ENCODE results near the gene RRAS2. TPM values are rescaled to one million over a fixed set of nuclear protein-coding genes. Genes with fewer than 3 reads are reported as not detected.

The RRAS2 gene
- total RNA-seq, 1 donor = 138 TPM

GRCh38 chr11:14372011-14372410, 13.0 kb upstream of the RRAS2 start:
- no peak for TF ChIP-seq CTCF (IDR thresholded peaks at IDR 0.05; ENCODE audit: insufficient read depth, low read depth, low read length)
- no peak overlapping the region for H3K4me3 ChIP-seq (ENCODE audit: low read depth, low read length)
- DNase-seq (ENCODE audit: low read depth) = no peak

GRCh38 chr11:14371249-14371648, 12.3 kb upstream of the RRAS2 start:
- no peak overlapping the region for H3K4me3 ChIP-seq (ENCODE audit: low read depth, low read length)
- TF ChIP-seq CTCF (IDR thresholded peaks at IDR 0.05; ENCODE audit: insufficient read depth, low read depth, low read length) = no peak
- DNase-seq (ENCODE audit: low read depth) = no peak

- DNase-seq (ENCODE audit: low read depth) = no peak
- TF ChIP-seq CTCF (IDR thresholded peaks at IDR 0.05; ENCODE audit: insufficient read depth, low read depth, low read length) = no peak
- no peak overlapping the region for H3K4me3 ChIP-seq (ENCODE audit: low read depth, low read length)
Observed at GRCh38 chr11:14370496-14370895, 11.5 kb upstream of the RRAS2 start.

- TF ChIP-seq CTCF (IDR thresholded peaks at IDR 0.05; ENCODE audit: insufficient read depth, low read depth, low read length) = no peak
- no peak overlapping the region for H3K4me3 ChIP-seq (ENCODE audit: low read depth, low read length)
- DNase-seq (ENCODE audit: low read depth) = no peak
Observed at GRCh38 chr11:14369598-14369997, 10.6 kb upstream of the RRAS2 start.

GRCh38 chr11:14366936-14367335, 8.0 kb upstream of the RRAS2 start:
- no peak overlapping the region for H3K4me3 ChIP-seq (ENCODE audit: low read depth, low read length)
- no peak for DNase-seq (ENCODE audit: low read depth)
- TF ChIP-seq CTCF (IDR thresholded peaks at IDR 0.05; ENCODE audit: insufficient read depth, low read depth, low read length) = no peak

- TF ChIP-seq CTCF (IDR thresholded peaks at IDR 0.05; ENCODE audit: insufficient read depth, low read depth, low read length) = no peak
- H3K4me3 ChIP-seq (ENCODE audit: low read depth, low read length) = no peak overlapping the region
- no peak for DNase-seq (ENCODE audit: low read depth)
Observed at GRCh38 chr11:14364322-14364721, 5.3 kb upstream of the RRAS2 start.

- H3K4me3 ChIP-seq (ENCODE audit: low read depth, low read length) = no peak overlapping the region
- no peak for DNase-seq (ENCODE audit: low read depth)
- no peak for TF ChIP-seq CTCF (IDR thresholded peaks at IDR 0.05; ENCODE audit: insufficient read depth, low read depth, low read length)
Observed at GRCh38 chr11:14362611-14363010, 3.6 kb upstream of the RRAS2 start.
